Measurements from ENCODE around the gene OR7A17. TPM values are rescaled to one million over a fixed set of nuclear protein-coding genes. Genes with fewer than 3 reads are reported as not detected.

Gene OR7A17
- total RNA-seq, 1 donor from 2014 or later: not detected

DNA sequence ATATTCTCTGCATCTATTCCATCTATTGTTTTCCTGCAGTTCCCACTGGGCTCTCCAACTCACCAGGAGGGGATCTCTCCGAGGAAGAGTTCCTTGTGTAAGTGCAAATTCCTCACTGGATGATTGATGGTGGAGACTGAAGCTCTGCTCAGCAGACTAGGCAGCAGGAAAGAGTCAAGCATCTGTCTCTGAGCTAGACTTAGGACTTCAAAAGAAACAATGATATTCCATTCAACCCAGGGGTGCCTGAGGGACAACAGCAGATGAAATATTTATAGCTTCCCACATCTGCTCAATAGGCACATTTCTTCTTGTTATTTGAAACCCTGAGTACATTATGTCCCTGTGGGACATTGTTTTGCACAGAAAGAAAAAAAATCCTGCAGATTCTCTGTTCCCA lies 50.9 kb downstream of the OR7A17 start, which contains the start of the genes OR7A5 and OR7C1:
Gene OR7A5, minus strand, starts transcription at position 175 of the 400 bp plus-strand sequence. CDS start 6,944 bp downstream, outside the sequence.
Gene OR7C1, minus strand, starts transcription at position 175 of the 400 bp plus-strand sequence. CDS start 35,049 bp downstream, outside the sequence.
- Mint-ChIP-seq H3K4me3 (ENCODE audit: unreplicated experiment) (no peak within 1 kb of the TSS), H3K36me3 (ENCODE audit: low read depth) (no peaks in the 10 kb centered on the region), H3K27me3 (ENCODE audit: low read depth) (no peaks in the 10 kb centered on the region), H3K9me3 (ENCODE audit: low read depth) (peaks cover 4% of the 10 kb centered on the region), H3K4me1 (ENCODE audit: low read depth) (no peaks in the 10 kb centered on the region), H3K27ac (ENCODE audit: unreplicated experiment) (no peak within 1 kb of the TSS)
- no peak for DNase-seq (ENCODE audit: low spot score)
- no peak for TF ChIP-seq CTCF (IDR thresholded peaks at IDR 0.05)

DNA sequence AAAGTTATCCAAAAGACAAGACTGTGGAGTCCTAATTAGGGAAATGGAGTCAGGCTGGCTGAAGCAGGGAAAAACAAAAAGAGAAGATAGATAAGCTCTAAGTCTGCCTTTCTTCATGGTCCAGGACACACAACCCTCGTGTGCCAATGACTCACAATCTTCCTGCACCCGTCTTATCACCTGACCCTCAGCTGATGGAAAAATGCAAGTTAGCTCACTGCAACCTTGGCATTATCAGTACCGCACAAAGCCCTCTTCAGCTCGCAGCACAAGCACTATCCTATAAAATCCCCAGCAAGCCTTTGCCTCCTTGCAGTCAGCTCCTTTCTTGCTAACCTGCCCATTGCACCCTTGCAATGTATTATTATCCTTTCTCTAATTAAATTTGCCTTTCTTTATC lies 55.2 kb downstream of the OR7A17 start:
- TF ChIP-seq CTCF (IDR thresholded peaks at IDR 0.05): no peak
- H3K9me3 Mint-ChIP-seq (ENCODE audit: low read depth): peaks cover 2% of the 10 kb centered on the region
- peaks cover 3% of the 10 kb centered on the region for H3K27me3 Mint-ChIP-seq (ENCODE audit: low read depth)
- no peak overlapping the region for H3K27ac Mint-ChIP-seq (ENCODE audit: unreplicated experiment)
- H3K4me1 Mint-ChIP-seq (ENCODE audit: low read depth): no peaks in the 10 kb centered on the region
- no peak overlapping the region for H3K4me3 Mint-ChIP-seq (ENCODE audit: unreplicated experiment)
- DNase-seq (ENCODE audit: low spot score): no peak
- H3K36me3 Mint-ChIP-seq (ENCODE audit: low read depth): no peaks in the 10 kb centered on the region

Other genes starting within 250 kb of the OR7A17 start
- gene ADGRE3, start 211.3 kb downstream of the OR7A17 start, total RNA-seq: not detected in 3 replicates
- gene ZNF333, start 196.1 kb downstream of the OR7A17 start, total RNA-seq: 13.0 to 19.1 TPM (median 14.7 TPM) in 3 replicates
- gene ADGRE2, start 107.6 kb downstream of the OR7A17 start, total RNA-seq: 0.87 to 1.6 TPM in 2 of 3 replicates, not detected in the other
- not detected in 3 replicates for gene OR7A5, start 50.9 kb downstream of the OR7A17 start, total RNA-seq
- gene OR7C1, start 50.9 kb downstream of the OR7A17 start, total RNA-seq: not detected in 3 replicates
- not detected in 3 replicates for gene OR7A10, start 37.2 kb downstream of the OR7A17 start, total RNA-seq
- gene OR7C2, start 55.4 kb upstream of the OR7A17 start, total RNA-seq: not detected in 3 replicates
- not detected in 3 replicates for gene SLC1A6, start 93.7 kb upstream of the OR7A17 start, total RNA-seq
- not detected in 3 replicates for gene CASP14, start 163.3 kb upstream of the OR7A17 start, total RNA-seq
- not detected in 3 replicates for gene OR1I1, start 196.1 kb upstream of the OR7A17 start, total RNA-seq
- gene SYDE1, start 221.3 kb upstream of the OR7A17 start, total RNA-seq: 49.3 to 98.0 TPM (median 96.3 TPM) in 3 replicates